ENCODE data around the gene FOXA3.

GRCh38 chr19:45881909-45882528, 17.9 kb downstream of the FOXA3 start:
- TF ChIP-seq EZH2 (IDR thresholded peaks at IDR 0.05; ENCODE audit: insufficient read depth, poor library complexity, severe bottlenecking) (no peak), EZH2phosphoT487 (IDR thresholded peaks at IDR 0.05; ENCODE audit: insufficient read depth, low read depth) (no peak)
